ENCODE measurements around the gene NPTX1.

NPTX1 gene

DNA sequence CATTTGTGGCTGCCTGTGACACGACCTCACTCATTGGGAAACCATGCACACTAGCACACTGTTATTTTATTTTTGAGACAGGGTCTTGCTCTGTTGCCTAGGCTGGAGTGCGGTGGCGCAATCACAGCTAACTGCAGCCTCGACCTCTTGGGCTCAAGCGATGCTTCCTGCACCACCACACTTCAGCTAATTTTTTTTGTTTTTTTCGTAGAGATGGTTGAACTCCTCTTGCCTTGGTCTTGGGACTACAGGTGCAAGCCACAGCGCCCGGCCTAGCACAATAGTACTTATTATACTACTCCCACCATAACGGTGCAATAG lies 2.8 kb upstream of the NPTX1 start:
- no peak for DNase-seq

DNA sequence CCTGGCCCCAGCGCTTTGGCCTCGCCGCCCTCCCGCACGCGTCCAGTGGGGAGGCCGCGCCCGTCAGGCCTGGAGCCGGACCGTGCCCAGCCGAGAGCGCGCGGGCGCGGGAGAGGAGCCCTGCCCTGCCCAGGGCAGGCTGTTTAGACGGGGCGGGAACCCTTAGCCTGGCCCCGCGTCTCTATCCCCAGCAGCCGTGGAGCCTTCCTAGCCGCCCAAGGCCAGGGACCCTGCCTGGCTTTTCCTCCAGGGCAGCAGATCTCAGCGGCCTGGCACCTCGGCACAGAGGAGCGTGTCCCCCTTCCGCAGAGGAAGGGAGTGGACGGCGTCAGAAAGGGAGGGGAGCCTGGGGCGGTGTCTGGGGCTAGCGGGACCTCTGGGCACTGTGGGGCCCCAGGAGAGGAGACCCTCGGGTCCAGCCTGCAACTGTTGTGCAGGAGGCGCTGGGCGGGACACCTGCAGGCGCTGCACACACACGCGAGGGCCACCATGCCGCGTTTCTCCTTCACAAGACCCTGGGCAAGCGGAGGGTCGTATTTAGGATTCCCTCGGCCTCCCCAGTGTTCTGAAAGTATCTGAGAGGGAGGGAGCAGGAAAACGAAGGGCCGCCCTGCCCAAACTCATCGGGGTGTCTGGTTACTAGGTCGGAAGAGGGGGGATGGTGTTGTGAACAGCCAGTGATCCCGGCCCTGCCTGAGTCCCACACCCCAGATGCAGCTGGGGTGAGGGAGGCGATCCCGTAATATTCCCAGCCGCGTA lies 2.3 kb upstream of the NPTX1 start:
- no peak for DNase-seq

DNA sequence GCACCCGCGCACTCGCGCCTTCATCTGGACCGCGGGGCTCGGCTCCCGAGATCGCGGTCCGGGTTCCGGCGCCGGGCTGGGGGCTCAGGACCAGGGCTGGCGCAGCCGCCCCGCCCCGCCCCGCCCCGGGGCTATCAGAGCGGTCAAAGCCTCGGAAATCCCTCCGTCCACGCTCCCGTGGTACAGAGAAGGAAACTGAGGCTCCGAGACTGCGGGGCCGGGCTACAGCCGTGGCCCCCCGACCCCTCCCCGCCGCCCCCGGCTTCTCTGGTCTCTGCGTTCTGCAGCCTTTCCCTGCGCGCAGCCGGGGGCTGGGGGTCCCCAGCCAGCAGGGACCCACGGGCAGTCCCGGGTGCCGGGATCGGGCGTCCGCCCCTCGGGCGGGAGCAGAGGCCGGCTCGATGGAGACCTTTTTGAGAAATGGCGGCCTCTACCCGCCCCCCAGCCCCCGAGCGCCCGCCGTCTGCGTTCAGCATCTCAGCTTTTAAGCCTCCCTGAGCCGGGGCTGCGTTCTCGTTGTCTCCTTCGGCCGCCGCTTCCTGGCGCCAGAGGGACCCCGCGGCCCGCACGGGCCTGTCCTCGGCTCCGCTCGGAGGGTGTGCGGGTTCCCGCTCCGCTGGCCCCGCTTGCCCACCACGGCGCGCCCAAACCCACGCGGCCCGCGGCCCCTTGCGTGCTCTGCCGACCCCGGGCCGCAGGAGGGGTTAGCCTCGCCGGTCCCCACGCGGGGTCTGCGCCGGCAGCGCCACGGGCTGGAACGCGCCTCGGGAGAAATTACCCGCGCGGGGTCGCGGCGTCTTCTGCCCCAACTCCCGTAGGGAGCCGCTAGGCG lies 1.5 kb upstream of the NPTX1 start:
- DNase-seq = peak in 17 of 56 donors; percentile 4 to 54 (median 26)

DNA sequence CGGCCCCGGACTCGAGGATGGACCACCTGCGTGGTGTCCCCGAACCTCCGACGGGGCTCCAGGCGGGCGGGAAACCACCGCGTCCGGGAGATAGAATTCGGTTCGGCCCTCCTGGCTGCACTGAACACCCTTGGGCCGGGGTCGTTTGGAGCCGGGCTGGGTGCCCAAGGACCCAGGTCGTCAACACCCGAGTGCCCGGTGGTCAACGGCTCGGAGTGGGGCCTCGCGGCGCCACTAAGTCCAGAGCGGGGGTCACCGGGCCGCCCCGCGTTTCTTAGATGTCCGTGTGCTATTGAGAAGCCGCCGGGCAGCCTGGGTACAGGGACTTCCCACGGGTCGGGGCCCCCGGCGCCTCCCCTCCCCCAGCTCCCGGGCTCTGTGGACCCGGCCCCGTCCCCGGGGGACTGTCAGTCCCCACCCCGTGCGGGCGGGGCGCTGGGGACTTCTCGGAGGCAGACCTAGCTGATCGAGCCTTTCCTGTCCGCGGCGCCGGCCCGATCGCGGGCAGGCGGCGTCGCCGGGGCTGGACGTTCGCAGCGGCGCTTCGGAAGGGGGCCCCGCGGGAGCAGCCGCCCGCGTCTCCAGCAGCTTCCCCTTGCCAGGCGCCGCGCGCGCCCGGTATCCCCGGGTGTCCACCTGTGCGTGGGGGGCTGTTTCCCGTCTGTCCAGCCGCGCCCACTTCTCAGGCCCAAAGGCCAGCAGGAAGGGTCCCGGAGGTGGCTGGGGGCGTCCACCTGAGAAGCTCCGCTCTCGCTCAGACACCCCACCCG lies 655 bp upstream of the NPTX1 start:
- DNase-seq = no peak

DNA sequence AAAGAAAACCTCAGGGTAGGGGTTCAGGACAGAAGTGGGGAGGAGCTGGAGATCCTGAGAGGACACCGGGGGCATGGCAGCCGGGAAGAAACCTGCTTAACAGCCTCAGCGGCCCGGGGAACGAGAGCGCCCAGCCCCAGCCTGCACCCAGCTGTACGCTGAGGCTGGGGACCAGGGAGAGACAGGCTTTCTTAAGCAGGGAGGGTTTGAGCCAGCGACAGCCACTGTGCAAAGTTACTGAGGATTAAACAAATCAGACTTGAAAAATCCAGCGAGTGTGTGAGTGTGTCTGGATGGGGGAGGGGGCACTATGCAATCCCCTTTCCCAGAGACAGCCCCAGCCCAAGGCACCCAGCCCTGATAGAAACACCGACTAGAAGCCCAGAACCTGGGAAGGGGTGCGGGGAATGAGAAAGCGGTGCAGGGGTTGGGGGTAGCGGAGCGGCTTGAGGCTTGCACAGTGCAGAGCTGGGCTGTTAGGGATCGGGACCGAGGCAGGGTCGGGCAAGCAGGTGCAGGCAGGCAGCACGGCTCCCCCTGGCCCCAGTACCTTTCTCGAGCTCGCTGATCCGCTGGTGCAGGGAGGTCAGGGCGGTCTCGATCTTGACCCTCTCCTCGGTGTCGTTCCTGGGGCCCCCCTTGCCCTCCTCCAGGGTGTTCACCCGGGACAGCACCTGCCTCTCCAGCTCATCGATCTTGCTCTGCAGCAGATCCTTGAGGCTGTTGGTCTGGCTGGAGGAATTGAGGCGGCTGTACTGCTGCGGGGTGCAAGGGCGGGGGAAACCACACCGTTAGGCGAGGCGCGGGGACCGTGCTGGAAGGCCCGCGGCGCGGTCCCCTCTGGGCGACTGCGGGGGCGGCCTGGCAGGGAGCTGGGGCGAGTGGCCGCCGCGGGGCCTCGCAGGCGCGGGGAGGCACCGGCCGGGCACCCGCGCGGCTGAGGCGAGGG lies 1.2 kb downstream of the NPTX1 start:
- peak in 1 of 56 donors; percentile 11 for DNase-seq

DNA sequence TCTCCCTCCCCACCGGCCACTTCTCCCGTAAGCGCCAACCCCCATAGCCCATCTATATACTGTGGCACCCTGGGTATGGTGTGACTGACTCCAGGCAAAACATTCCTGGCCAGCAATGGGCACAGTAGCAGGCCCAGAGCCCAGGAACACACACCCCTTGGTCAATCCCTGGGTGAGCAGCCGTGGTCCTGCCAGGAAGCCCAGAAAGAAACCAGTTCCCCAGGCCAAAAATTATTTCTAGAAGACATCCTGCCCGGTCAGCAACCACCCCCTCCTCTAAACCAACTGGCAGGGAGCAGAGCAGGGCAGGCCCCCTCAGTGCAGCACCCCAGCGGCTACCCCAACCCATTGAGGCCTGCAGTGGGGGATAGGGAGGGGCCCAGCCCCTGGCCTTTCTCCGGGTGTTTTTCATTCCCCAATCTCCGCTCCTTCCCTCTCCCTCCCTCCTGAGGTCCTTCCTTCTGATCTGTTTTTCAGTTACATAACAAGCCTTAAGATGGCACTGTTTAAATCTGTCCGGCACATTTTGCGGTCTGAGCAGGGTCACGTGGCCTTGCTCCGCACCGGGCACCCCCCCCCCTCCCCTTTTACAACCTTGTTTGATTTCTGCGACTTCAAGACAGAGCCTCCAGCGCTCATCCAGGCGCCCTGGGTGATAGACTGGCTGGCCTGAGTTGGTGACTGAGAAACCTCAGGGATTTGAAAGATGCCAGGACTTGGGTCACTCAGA lies 2.0 kb downstream of the NPTX1 start:
- DNase-seq = peak in 7 of 56 donors; percentile 21 to 34 (median 25)

DNA sequence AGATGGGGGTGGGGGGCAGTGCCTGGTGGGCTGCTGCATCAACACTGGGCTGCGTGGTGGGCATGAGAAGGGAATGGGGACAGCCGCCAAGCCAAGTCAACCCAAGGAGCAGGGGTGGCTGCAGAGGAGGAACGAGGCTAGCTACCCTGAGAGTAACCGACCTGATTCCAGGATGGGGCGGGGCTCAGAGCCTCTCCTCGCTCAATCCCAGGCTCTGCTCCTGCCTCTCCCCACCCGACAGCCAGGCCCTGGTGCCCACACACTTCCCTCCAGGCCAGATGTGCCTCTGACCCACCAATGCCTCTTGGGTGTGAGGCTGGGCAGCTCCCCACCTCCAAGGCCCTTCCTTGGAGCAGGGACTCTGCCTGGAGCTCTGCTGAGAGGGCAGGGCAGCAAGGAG lies 2.7 kb downstream of the NPTX1 start:
- DNase-seq = no peak

DNA sequence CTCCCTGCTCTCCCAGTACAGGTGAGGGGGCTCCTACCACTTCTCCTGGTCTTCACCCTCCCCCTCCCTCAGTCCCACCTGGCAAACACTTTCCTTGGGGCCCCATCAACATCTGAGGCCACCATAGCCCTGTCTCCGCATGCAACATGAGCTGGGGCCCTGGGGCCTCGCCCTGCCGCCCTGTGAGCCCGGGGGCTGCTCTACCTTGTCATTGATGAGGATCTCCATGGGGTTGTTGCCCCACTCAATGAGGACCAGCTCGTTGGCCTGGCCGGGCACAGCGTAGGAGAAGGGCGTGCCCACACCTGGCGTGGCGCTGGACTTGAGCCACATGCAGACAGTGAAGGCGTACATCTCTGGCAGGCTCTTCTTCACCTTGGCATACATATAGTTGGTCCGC lies 3.4 kb downstream of the NPTX1 start:
- no peak for DNase-seq

DNA sequence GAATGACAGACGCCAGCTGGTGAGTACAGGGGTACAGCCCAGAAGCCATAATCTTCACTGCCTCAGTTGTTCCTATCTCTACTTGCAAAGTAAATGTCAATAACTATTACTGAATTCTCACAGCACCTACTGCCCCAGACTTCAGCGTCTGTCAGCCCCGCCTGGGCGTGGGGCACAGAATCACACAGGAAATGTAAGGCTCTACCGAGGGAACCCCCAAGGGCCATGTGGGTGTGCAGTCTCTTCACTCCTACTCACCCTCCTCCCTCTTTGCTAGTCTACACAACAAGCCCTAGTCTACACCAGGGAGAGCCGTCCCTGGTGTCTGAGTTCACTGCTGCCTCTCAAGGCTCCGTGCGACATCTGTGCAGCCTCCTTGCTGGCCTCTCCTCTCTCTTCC lies 4.5 kb downstream of the NPTX1 start:
- no peak for DNase-seq

DNA sequence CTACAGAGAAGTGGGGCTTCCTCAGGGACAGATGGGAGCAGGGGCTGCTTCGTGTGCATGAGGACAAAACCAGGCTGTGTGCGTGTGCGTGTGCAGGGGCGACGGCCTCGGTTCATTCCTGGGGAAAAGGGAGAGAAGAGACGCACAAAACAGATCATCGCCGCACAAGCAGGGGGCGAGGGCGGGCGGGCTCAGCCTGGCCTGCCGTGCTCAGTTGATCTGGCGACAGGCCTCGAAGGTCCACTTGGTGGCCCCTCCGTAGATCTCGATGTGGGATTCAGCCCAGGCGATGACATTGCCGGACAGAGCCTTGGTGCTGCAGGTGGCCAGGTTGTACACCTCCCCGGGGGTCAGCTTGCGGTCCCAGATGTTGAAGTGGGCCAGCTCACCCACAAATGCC lies 5.8 kb downstream of the NPTX1 start:
- DNase-seq = no peak

DNA sequence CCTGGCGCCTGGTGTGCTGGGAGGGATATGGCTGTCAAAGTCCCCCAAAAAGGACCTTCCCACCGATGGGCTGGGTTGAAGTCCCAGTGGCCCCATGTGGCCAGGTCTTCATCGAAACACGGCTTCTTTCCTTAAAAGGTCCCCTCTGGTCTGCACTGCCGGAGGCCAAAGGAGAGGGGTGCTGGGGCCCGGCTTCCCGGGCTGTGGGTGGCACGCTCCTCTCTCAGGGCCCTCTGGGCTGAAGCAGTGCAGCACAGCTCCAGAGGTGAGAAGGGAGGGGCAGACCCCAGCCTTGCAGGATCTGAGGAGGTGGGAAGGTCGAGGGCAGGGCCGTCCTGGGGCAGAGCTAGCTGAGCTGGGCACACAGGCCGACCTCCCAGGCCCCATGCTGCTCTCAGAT lies 6.7 kb downstream of the NPTX1 start:
- no peak for DNase-seq

DNA sequence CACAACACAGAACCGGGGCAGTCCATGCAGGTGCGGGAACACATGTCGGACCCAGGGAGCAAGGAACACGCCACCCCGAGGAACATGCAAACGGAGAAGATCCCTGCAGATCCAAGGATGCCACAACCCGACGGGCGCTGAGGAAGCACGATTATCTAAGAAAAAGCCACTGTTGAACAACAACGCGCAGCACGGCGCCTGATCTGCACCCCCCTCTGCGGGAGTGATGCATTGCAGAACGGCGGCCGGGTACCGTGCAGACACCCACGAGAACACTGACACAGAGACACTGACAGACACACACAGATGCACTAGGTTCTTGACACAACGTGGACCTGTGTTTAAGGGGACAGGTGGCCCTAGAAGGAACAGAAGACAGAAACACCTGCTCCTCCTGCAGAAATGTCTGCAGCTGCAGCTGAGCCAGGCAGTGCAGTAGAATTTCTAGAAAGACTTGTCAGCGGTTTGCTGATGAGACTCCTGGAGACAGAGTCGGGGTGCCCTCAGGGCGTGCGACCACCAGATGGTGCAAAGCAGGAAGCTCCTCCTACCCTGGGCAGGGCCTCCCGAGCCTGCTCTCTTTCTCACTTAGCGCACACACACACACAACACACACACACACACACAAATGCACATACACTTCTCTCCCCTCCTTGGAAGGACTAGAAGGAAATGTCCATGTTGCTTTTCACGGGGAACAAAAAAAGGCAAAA lies 7.5 kb downstream of the NPTX1 start:
- DNase-seq = peak in 10 of 56 donors; percentile 8 to 45 (median 20)

DNA sequence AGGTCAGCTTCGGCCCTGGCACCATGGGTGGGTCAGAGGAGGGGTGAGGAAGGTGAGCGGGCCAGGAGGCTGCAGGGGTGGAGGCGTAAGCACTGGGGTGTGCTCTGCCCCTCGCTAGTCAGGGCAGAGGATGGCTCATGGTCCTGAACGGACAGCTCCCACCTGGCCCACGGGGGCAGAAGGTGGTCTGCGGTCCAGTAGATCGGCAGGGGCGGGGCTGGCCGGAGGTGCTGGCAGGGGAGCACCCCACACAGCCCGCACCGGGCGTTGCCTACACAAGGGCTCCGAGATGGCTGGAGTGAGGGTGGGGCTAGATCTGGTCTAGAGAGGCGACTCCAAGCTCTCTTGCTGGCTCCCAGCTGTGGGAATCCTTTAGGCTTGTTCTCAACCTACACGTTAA lies 8.2 kb downstream of the NPTX1 start:
- no peak for DNase-seq

DNA sequence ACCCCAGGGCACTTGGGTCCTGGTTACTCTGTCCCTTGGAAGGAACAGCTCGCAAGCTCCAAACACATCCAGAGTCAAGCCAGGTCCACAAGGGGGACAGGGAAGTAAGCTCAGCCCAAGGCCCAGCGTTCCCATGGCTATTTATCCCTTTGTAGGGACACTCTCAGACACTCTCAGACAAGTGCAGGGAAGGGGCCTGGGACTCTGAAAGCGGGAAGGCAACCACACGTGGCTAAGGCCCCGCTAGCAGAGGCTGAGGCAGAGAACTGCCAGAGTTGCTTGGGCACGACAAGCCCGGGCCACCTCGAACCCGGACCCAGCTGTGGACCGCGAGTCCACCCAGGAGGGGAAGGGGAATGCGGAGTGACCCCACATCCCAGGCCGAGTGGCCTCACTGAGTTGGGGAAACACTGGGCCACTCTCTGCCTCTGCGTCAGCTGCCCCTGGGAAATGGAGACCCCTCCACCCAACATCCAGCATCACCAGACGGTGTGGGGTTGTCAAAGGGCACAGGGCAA lies 10.2 kb downstream of the NPTX1 start:
- no peak for DNase-seq

DNA sequence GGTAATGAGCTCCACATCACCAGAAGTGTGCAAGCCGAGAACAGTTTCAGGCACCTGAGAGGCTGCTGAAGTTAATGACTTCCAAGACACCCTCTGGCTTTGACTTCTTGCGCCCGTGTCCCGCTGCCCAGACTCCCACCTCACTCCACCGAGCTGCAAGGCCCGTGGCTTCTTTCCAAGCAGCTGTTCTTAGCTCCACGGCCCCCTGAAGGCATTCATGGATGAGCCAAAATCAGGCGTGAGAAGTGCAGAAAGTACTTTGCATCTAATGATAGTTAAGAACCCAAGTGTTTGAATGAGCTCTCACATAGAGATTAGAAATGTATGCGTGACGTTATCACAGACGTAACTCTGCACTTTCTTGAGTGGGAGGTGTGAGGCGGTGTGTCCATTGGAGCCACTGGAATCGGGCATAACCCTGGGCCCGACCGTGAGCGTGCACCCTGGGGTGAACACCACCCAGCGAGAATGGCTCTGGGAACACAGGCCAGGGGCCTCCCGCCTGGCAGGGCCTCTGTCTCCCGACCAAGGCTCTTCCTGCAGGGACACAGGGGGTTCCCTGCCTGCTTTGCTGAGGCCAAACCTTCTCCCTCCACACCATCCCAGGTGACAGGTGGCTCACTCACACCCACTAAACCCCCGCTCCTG lies 11.0 kb downstream of the NPTX1 start:
- DNase-seq = no peak

DNA sequence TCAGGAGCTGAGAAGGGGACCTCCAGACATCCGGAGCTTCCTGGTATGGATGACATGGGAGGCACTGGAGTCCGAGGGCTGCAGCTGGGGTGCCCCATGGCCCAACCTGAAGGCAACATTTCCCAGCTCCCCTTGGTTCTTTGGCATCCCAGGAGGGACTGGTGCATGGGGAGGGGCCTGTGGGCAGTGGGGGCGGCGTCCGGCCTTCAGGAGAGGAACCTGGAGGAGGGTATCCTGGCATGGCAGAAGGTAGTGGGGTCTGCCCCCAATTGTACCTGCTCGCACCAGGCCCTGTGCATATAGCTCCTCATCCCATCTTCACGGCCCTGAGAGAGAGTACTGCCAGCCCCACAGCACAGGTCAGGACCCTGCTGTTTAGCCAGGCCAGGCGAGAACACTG lies 11.9 kb downstream of the NPTX1 start:
- no peak for DNase-seq

DNA sequence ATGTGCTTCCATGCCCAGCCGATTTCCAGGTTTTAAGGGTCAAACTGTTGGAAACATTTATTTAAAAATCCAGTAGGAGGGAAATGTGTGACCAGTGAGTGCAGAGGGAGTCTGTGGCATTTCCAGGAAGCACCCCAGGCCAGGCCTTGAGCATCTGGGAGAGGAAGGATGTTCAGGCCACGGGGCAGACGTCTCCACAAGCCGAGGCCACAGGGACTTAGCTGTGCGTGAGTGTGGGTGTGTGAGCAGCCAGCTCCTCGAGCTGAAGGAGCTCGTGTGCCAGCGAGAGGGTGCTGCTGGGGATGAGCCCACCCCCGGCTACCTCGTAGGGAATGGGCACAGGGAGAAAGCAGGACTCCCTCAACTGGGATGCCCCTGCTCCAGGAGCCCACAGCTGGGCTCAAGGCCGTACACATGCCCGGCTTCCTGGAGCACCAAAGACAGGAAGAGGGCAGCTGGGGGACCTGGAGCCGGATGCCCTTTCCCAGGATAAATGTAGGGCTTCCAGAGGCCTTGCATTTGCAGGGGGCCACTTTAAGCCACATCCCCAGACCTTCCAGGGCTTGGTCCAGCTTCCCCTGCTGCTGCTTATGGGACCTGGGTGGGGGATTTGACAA lies 12.5 kb downstream of the NPTX1 start:
- DNase-seq = no peak

DNA sequence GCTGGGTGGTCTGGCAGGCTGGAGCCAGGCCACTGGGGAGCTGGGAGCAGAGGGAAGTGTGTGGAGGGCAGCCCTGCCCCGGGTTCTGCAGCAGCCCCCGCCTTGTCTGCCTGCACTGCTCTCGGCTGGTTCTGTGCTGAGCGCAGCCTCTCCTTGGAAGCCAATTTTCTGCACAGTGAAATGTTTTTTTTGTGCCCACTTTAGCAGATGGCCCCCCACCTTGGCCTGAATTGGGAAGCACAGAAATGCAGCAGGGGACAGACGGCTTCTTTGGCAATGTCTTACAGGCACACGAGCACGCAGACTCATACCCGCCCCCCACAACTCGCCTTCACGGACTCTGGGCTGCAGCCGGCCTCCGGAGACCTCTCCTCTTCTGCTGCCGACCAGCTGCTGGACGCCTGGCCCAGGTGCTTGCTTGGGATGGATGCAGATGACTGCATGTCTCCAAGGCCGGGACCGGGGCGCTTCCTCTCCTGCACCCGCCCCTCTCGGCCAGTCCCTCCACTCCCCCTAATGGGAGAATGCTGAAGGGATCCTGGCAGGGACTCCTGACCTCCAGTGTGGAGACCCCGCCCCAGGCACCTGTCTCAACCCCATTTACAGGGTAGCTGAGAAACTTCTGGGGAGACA lies 14.8 kb downstream of the NPTX1 start:
- DNase-seq = no peak
